GM12878 (cell line): ENCODE measurements around the gene CCDC169. TPM values are rescaled to one million over a fixed set of nuclear protein-coding genes. Genes with fewer than 3 reads are reported as not detected.

Experiments used
- ATAC-seq: fragments of 200-7000 bp; cut with Tn5 transposase; 3 replicates; pipeline ENCODE4 v1.9.1; 2020; ENCODE audit warnings: mild to moderate bottlenecking, moderate library complexity
- BruUV-seq: library from RNA; stranded (reverse); fragments of 400-500 nt; replicated peaks from 2 replicates; lab custom pipeline; 2021; lab: Mats Ljungman, UMichigan
- CTCF ChIA-PET: fragments of 300-600 bp; sonication (Branson Sonifier 250); formaldehyde crosslinking; extraction: SDS; loops from one replicate; lab custom pipeline; 2021; ENCODE audit warnings: inconsistent platforms; lab: Yijun Ruan, JAX
- POLR2A ChIA-PET: fragments of 350-600 bp; formaldehyde crosslinking; extraction: SDS; loops from one replicate; lab custom pipeline; 2021; ENCODE audit warnings: inconsistent platforms; lab: Charles Lee
- RAD21 ChIA-PET: fragments of 300-600 bp; sonication (Branson Sonifier 250); formaldehyde crosslinking; loops from one replicate; lab custom pipeline; 2023; ENCODE audit warnings: antibody characterized with exemption; ENCODE audit not compliant: unreplicated experiment; lab: Charles Lee
- SMC1A ChIA-PET: fragments of 300-600 bp; sonication (Branson Sonifier 250); formaldehyde crosslinking; loops from one replicate; lab custom pipeline; 2023; ENCODE audit not compliant: unreplicated experiment, uncharacterized antibody; lab: Charles Lee
- DNase-seq: peaks from one replicate; pipeline ENCODE4 v3.0.0-alpha.2; 2011; ENCODE audit warnings: low read depth, low spot score
- FAIRE-seq: peaks from 3 replicates; lab custom pipeline; 2011; peaks lifted over from hg19 to GRCh38; lab: Jason Lieb, UNC
- H2AFZ ChIP-seq: 2 replicates; pipeline ENCODE4 v1.6.0; 2011; ENCODE audit warnings: low read depth, low read length, control low read depth; ENCODE audit not compliant: control insufficient read depth
- H3K27ac ChIP-seq: 2 replicates; pipeline ENCODE4 v1.5.1; 2011; ENCODE audit warnings: control low read depth; ENCODE audit not compliant: control insufficient read depth, insufficient read depth
- H3K27me3 ChIP-seq, 2 experiments: replicated peaks in 1 of 2; 2 replicates each; pipeline versions ENCODE4 v1.6.0 to v1.6.1; 2011; ENCODE audit warnings: low read length in 1 of 2; ENCODE audit not compliant: control insufficient read depth in 2 of 2, insufficient read depth in 2 of 2
- H3K36me3 ChIP-seq, 2 experiments: 2 replicates each; pipeline ENCODE4 v1.5.1; 2011; ENCODE audit warnings: low read length in 1 of 2; ENCODE audit not compliant: control insufficient read depth in 2 of 2, insufficient read depth in 2 of 2
- H3K4me1 ChIP-seq: 2 replicates; pipeline ENCODE4 v1.6.1; 2011; ENCODE audit warnings: mild to moderate bottlenecking, low read length, moderate library complexity, mixed read lengths; ENCODE audit not compliant: control insufficient read depth, insufficient read depth
- H3K4me2 ChIP-seq: 2 replicates; pipeline ENCODE4 v1.6.0; 2011; ENCODE audit warnings: control low read depth; ENCODE audit not compliant: control insufficient read depth, insufficient read depth
- H3K4me3 ChIP-seq: fragments of 200-600 bp; sonication (generic); 2 replicates; pipeline ENCODE4 v1.5.1; 2016
- H3K79me2 ChIP-seq: 2 replicates; pipeline ENCODE4 v1.6.0; 2011; ENCODE audit warnings: low read length; ENCODE audit not compliant: control insufficient read depth, insufficient read depth
- H3K9ac ChIP-seq: 2 replicates; pipeline ENCODE4 v1.8.0; 2011; ENCODE audit warnings: low read length, control low read depth, mixed read lengths; ENCODE audit not compliant: control insufficient read depth, insufficient read depth
- H3K9me3 ChIP-seq: replicated peaks from 3 replicates; pipeline ENCODE4 v1.5.1; 2011; ENCODE audit warnings: mild to moderate bottlenecking, low read length; ENCODE audit not compliant: control insufficient read depth, insufficient read depth
- H4K20me1 ChIP-seq: 2 replicates; pipeline ENCODE4 v1.6.0; 2011; ENCODE audit not compliant: control insufficient read depth, insufficient read depth
- CUX1 ChIP-seq: IDR thresholded peaks from 2 replicates; pipeline ENCODE4 v1.6.1; 2012; ENCODE audit warnings: improper control_type of control experiment, low read depth, low read length; ENCODE audit not compliant: insufficient replicate concordance
- FOXK2 ChIP-seq: fragments of 450-650 bp; IDR thresholded peaks from 2 replicates; pipeline ENCODE4 v1.6.1; 2017; ENCODE audit warnings: mild to moderate bottlenecking, moderate library complexity
- HDAC2 ChIP-seq: fragments of 200-600 bp; sonication (generic); IDR thresholded peaks from 2 replicates; pipeline ENCODE4 v1.6.1; 2017
- NRF1 ChIP-seq: conservative IDR thresholded peaks from 2 replicates; pipeline ENCODE4 v1.6.1; 2011; ENCODE audit warnings: mild to moderate bottlenecking, low read depth, low read length, improper control_type of control experiment
- POLR2AphosphoS5 ChIP-seq: IDR thresholded peaks from 2 replicates; pipeline ENCODE4 v1.6.1; 2011; ENCODE audit warnings: mild to moderate bottlenecking, low read length, inconsistent platforms
- RELA ChIP-seq: fragments of 450-650 bp; IDR thresholded peaks from 2 replicates; pipeline ENCODE4 v1.8.0; 2014; ENCODE audit warnings: borderline replicate concordance; ENCODE audit not compliant: partially characterized antibody
- STAT1 ChIP-seq: fragments of 450-650 bp; conservative IDR thresholded peaks from 2 replicates; pipeline ENCODE4 v1.6.1; 2014; ENCODE audit warnings: antibody characterized with exemption, mild to moderate bottlenecking
- TCF3 ChIP-seq: IDR thresholded peaks from 2 replicates; pipeline ENCODE4 v1.6.1; 2012; ENCODE audit warnings: low read depth, mild to moderate bottlenecking, low read length, borderline replicate concordance; ENCODE audit not compliant: insufficient read depth
- USF1 ChIP-seq: IDR thresholded peaks from 2 replicates; pipeline ENCODE4 v1.6.1; 2011; ENCODE audit warnings: borderline replicate concordance, low read depth, mild to moderate bottlenecking, moderate library complexity, mixed read lengths, low read length; ENCODE audit not compliant: insufficient read depth; ENCODE audit errors: extremely low read length
- YY1 ChIP-seq: IDR thresholded peaks from 2 replicates; pipeline ENCODE4 v1.6.1; 2011; ENCODE audit warnings: low read depth, mild to moderate bottlenecking, low read length
- ZNF207 ChIP-seq: fragments of 450-650 bp; IDR thresholded peaks from 2 replicates; pipeline ENCODE4 v1.6.1; 2014; ENCODE audit warnings: antibody characterized with exemption, mild to moderate bottlenecking, borderline replicate concordance
- WGBS: methylation state at CpG from one replicate; pipeline ENCODE4 v1.1.6; 2016; ENCODE audit warnings: low lambda C conversion rate; ENCODE audit not compliant: insufficient replicate concordance, insufficient coverage; ENCODE audit errors: missing lambda C conversion rate; 5-methylcytosine and 5-hydroxymethylcytosine counted together
- in situ Hi-C: fragments of 300-500 bp; cut with MboI; formaldehyde crosslinking; loops from 9 replicates; pipeline ENCODE4 v1.14.3; 2018; ENCODE audit warnings: mixed read lengths
- intact Hi-C: fragments of 100-400 bp; cut with micrococcal nuclease; formaldehyde crosslinking; loops from one replicate; pipeline ENCODE4 v1.14.2; 2022; ENCODE audit not compliant: unreplicated experiment
- polyA plus RNA-seq, 11 experiments: library from polyadenylated mRNA; depleted of rRNA in 4 of 11; unstranded in 6 of 11; stranded (reverse) in 5 of 11; fragments of >200 nt; fragmentation: Nextera tagmentation in 4 of 11; fragmentation: Illumina TruSeq in 1 of 11; extraction: Ambion mirVana in 4 of 11; extraction: Trizol in 1 of 11; gene quantifications; 1 replicate in 1 of 11; 2 replicates in 10 of 11; pipeline versions ENCODE4 v1.2.1 to v1.2.3, GENCODE V29; 2011 to 2016; ENCODE audit warnings: inconsistent platforms in 2 of 11, missing spikeins in 2 of 11, low read depth in 1 of 11
- total RNA-seq, 4 experiments: library from RNA; depleted of rRNA in 3 of 4; stranded (reverse); fragments of >200 nt in 3 of 4; fragmentation: Illumina TruSeq in 1 of 4; extraction: Trizol in 1 of 4; gene quantifications; 2 replicates each; pipeline versions ENCODE4 v1.2.1 to v1.2.3, GENCODE V29; 2013 to 2021

The CCDC169 gene
- total and polyA plus RNA-seq, 10 of the 15 experiments (the other 5 are each of a cell fraction or from before 2014, with no cell fraction given): 0.13 to 1.4 (median 0.24) TPM; not detected in 4

GRCh38 chr13:36298535-36299068 is 988 bp upstream of the CCDC169 start:
- Histone ChIP-seq H3K4me2 (no peak overlapping the region), H3K27me3 (peaks cover 0 to 8% of the 10 kb centered on the region in 2 experiments; a peak in 2 of 4 replicates), H3K9me3 (no peaks in the 10 kb centered on the region), H3K36me3 (no peaks in the 10 kb centered on the region), H3K9ac (no peak overlapping the region)
- RAD21 ChIA-PET: no interaction called here
- POLR2A ChIA-PET: no interaction called here
- no peak for FAIRE-seq
- WGBS: 14% methylated on average over 4 of the region's 4 CpGs
- TF ChIP-seq POLR2AphosphoS5 (no peak), NRF1 (no peak), ZNF207 (no peak), YY1 (no peak), HDAC2 (no peak)
- TF ChIP-seq, all 136 proteins: peak for 0
- H3K4me3 ChIP-seq: no peak overlapping the region
- ATAC-seq (no peak), DNase-seq (no peak)
- in situ Hi-C loops (no loop called here), intact Hi-C loops (no loop called here)
- no peaks in the 10 kb centered on the region for H4K20me1 ChIP-seq
- no peak overlapping the region for H2AFZ ChIP-seq
- H3K4me1 ChIP-seq: no peaks in the 10 kb centered on the region
- ChIA-PET CTCF (interaction anchor here (0.6 to 1.1 kb wide), 2 partner anchors 15 to 563 kb away, joined by 3 to 8 read pairs; no protein-coding TSS in a partner anchor), SMC1A (interaction anchor here (1.1 to 1.5 kb wide), 3 partner anchors 9 to 11 kb away, joined by 3 to 5 read pairs (median 3); no protein-coding TSS in a partner anchor)
- H3K79me2 ChIP-seq: no peaks in the 10 kb centered on the region
- BruUV-seq: no TSS peak
- no peak overlapping the region for H3K27ac ChIP-seq

- no peaks in the 10 kb centered on the region for H4K20me1 ChIP-seq
- no peaks in the 10 kb centered on the region; the same call in 2 of the 3 replicates for H3K9me3 ChIP-seq
- no peak for FAIRE-seq
- ATAC-seq: no peak
- POLR2A ChIA-PET: no interaction called here
- CTCF ChIA-PET: interaction anchor here (0.6 to 2.7 kb wide), 3 partner anchors 12 to 37 kb away, joined by 3 to 12 read pairs (median 5); no protein-coding TSS in a partner anchor
- H3K4me3 ChIP-seq: no peak overlapping the region
- H3K27me3 ChIP-seq: peaks cover 0 to 8% of the 10 kb centered on the region in 2 experiments; a peak in 2 of 4 replicates
- no peak overlapping the region for H3K4me2 ChIP-seq
- no peaks in the 10 kb centered on the region for H3K79me2 ChIP-seq
- H3K36me3 ChIP-seq: no peaks in the 10 kb centered on the region
- DNase-seq: no peak
- H3K9ac ChIP-seq: no peak overlapping the region
- SMC1A ChIA-PET: interaction anchor here (2.0 kb wide), 1 partner anchor 11 kb away, joined by 10 read pairs; no protein-coding TSS in a partner anchor
- in situ Hi-C loops: no loop called here
- intact Hi-C loops: no loop called here
- H3K27ac ChIP-seq: no peak overlapping the region
- no peaks in the 10 kb centered on the region for H3K4me1 ChIP-seq
- no TSS peak for BruUV-seq
- no peak overlapping the region for H2AFZ ChIP-seq
- RAD21 ChIA-PET: no interaction called here
- 2% methylated on average over 3 of the region's 3 CpGs for WGBS
- no peak for TF ChIP-seq CUX1
- no peak for TF ChIP-seq TCF3
- no peak for TF ChIP-seq USF1
- no peak for TF ChIP-seq RELA
- no peak for TF ChIP-seq STAT1
- TF ChIP-seq FOXK2: no peak
These were observed 3.5 kb downstream of the CCDC169 start for GRCh38 chr13:36294096-36294495.
